Activated B cell treated with CpG ODN at 0.5 μM for 24 hours (primary cell): ENCODE results near the gene TMCO6. TPM values are rescaled to one million over a fixed set of nuclear protein-coding genes. Genes with fewer than 3 reads are reported as not detected.
"Not testable (repeated sequence)": the region's sequence is repeated elsewhere in the genome, so short reads cannot be mapped to it uniquely, and the experiment has no call there.

Source experiments
- ATAC-seq: fragments of 200-7000 bp; cut with Tn5 transposase; one replicate; pipeline ENCODE4 v1.10.0; 2021; ENCODE audit warnings: low read depth, mild to moderate bottlenecking, moderate library complexity
- CTCF ChIA-PET: fragments of 350-600 bp; sonication (Branson Sonifier 250); formaldehyde crosslinking; loops from one replicate; lab custom pipeline; 2021; ENCODE audit warnings: antibody characterized with exemption; lab: Charles Lee
- POLR2A ChIA-PET: fragments of 350-600 bp; sonication (Branson Sonifier 250); formaldehyde crosslinking; loops from one replicate; lab custom pipeline; 2021; ENCODE audit warnings: antibody characterized with exemption; lab: Charles Lee
- DNase-seq: peaks from one replicate; pipeline ENCODE4 v3.0.0; 2022
- H3K27ac Mint-ChIP-seq: one replicate; pipeline ENCODE4 v1.8.0; 2020; ENCODE audit warnings: mixed read lengths
- H3K27me3 Mint-ChIP-seq: one replicate; pipeline ENCODE4 v1.8.0; 2021; ENCODE audit warnings: mixed read lengths
- H3K36me3 Mint-ChIP-seq: one replicate; pipeline ENCODE4 v1.8.0; 2021; ENCODE audit warnings: low read depth, mixed read lengths
- H3K4me1 Mint-ChIP-seq: one replicate; pipeline ENCODE4 v1.8.0; 2021; ENCODE audit warnings: mixed read lengths
- H3K4me3 Mint-ChIP-seq: one replicate; pipeline ENCODE4 v1.8.0; 2020; ENCODE audit warnings: mild to moderate bottlenecking, mixed read lengths
- H3K9me3 Mint-ChIP-seq: one replicate; pipeline ENCODE4 v1.8.0; 2020; ENCODE audit warnings: mixed read lengths
- intact Hi-C: fragments of 100-400 bp; cut with micrococcal nuclease; formaldehyde crosslinking; loops from one replicate; pipeline ENCODE4 v1.15.1; 2024
- total RNA-seq: library from RNA; stranded (reverse); gene quantifications from 2 replicates; pipeline ENCODE4 v1.2.3, GENCODE V29; 2022
- TF ChIP-seq, protein P1 (sequence below): fragments of 200-600 bp; IDR thresholded peaks from one replicate; pipeline ENCODE4 v1.8.0; 2022; ENCODE audit warnings: antibody characterized with exemption, mild to moderate bottlenecking

TMCO6 gene
- total RNA-seq, 1 donor from 2014 or later: 23.3 TPM

DNA sequence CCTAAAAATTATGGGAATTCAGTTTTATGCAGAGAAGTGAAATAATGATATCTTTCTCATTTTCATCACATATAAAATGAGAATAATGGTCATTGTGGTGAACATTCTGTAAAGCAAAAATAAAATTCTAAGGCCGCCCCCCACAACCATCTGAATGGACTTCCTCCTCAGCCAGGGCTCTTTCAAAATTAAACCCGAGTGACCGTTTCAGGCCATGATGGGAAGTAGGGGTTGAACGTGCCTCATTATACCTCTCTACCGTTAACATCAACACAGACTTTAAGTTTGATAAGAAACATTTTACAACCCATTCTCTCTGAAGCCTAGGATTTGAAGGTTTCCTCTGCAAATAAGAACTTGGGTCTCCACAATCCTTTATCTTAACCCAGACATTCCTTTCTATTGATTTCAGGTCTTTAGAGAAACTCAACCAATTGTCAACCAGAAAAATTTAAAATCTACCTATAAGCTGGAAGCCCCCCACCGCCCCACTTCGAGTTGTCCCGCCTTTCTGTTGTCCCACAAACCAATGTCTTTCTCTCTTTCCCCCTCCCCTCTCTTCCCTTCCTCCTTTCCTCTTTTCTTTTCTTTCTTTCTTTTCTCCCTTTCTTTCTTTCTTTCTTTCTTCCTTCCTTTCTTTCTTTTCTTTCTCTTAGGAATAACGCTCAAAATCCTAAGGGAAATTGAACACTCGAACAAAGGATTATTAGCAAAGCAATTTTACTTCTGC is 1.7 kb upstream of the TMCO6 start:
- ChIA-PET CTCF (no interaction called here), POLR2A (interaction anchor here (2.7 kb wide), 1 partner anchor 90 kb away, joined by 16 read pairs; the partner anchor contains the start of gene EIF4EBP3)
- Mint-ChIP-seq H3K36me3 (peaks cover 9% of the 10 kb centered on the region), H3K27ac (no peak overlapping the region), H3K9me3 (no peaks in the 10 kb centered on the region), H3K27me3 (peaks cover 5% of the 10 kb centered on the region), H3K4me1 (peaks cover 41% of the 10 kb centered on the region), H3K4me3 (no peak overlapping the region)
- ATAC-seq (no peak), DNase-seq (no peak)
- intact Hi-C loops: loop anchor here (2.0 kb wide), 5 partner anchors 61 to 393 kb away; partner anchors contain the start of gene SRA1
- TF ChIP-seq, protein P1, sequence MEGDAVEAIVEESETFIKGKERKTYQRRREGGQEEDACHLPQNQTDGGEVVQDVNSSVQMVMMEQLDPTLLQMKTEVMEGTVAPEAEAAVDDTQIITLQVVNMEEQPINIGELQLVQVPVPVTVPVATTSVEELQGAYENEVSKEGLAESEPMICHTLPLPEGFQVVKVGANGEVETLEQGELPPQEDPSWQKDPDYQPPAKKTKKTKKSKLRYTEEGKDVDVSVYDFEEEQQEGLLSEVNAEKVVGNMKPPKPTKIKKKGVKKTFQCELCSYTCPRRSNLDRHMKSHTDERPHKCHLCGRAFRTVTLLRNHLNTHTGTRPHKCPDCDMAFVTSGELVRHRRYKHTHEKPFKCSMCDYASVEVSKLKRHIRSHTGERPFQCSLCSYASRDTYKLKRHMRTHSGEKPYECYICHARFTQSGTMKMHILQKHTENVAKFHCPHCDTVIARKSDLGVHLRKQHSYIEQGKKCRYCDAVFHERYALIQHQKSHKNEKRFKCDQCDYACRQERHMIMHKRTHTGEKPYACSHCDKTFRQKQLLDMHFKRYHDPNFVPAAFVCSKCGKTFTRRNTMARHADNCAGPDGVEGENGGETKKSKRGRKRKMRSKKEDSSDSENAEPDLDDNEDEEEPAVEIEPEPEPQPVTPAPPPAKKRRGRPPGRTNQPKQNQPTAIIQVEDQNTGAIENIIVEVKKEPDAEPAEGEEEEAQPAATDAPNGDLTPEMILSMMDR: no peak

DNA sequence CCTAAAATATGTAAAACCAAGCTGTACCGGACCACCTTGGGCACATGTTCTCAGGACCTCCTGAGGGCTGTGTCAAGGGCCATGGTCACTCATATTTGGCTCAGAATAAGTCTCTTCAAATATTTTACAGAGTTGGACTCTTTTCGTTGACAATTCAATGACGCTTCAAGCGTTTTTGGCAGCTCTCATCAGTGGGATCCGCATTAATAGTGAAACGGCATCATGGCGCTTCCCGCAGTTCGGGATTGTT is 428 bp upstream of the TMCO6 start:
- H3K9me3 Mint-ChIP-seq, H3K27me3 Mint-ChIP-seq, DNase-seq, ATAC-seq: not testable (repeated sequence)
- H3K4me3 Mint-ChIP-seq: peak overlapping the region; percentile 92
- H3K27ac Mint-ChIP-seq: peak overlapping the region; percentile 98
- POLR2A ChIA-PET: interaction anchor here (0.7 to 2.7 kb wide), 7 partner anchors 9 to 531 kb away, joined by 3 to 17 read pairs (median 7); partner anchors contain the start of genes EIF4EBP3, HARS1, HARS2 and IK
- peaks cover 31% of the 10 kb centered on the region for H3K4me1 Mint-ChIP-seq
- intact Hi-C loops: loop anchor here (1.0 to 2.0 kb wide), 13 partner anchors 8 to 394 kb away; partner anchors contain the start of genes ANKHD1, APBB3, EIF4EBP3 and HARS1
- CTCF ChIA-PET: interaction anchor here (1.2 to 2.0 kb wide), 2 partner anchors 8 to 91 kb away, joined by 4 to 8 read pairs; partner anchors contain the start of gene EIF4EBP3
- peaks cover 19% of the 10 kb centered on the region for H3K36me3 Mint-ChIP-seq

DNA sequence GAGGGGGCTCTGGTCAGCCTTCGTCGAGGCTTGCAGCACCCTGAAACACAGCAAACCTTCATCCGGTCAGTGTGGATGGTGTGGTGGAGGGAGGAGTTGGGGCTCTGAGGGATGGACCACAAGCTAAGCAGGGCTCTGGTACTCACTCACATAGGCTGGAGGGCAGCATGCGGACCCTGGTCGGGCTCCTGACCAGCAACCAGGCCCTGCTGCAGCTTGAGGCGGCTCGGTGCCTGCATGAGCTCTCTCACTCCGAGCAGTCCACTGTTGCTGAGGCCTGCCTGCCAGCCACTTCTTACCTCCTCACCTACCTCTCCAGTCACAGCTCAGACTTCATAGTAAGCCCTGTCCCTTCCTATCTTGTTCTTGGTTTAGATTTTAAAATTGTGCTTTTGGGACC is 2.5 kb downstream of the TMCO6 start:
- ChIA-PET CTCF (interaction anchor here (1.1 kb wide), 1 partner anchor 21 kb away, joined by 3 read pairs; no protein-coding TSS in a partner anchor), POLR2A (no interaction called here)
- TF ChIP-seq, protein P1: no peak
- Mint-ChIP-seq H3K4me1 (peaks cover 32% of the 10 kb centered on the region), H3K9me3 (no peaks in the 10 kb centered on the region), H3K27me3 (no peaks in the 10 kb centered on the region), H3K4me3 (no peak overlapping the region), H3K36me3 (peaks cover 40% of the 10 kb centered on the region), H3K27ac (no peak overlapping the region)
- intact Hi-C loops: loop anchor here (10.0 kb wide), 1 partner anchor 467 kb away; the partner anchor contains the start of gene CYSTM1
- ATAC-seq (no peak), DNase-seq (no peak)

DNA sequence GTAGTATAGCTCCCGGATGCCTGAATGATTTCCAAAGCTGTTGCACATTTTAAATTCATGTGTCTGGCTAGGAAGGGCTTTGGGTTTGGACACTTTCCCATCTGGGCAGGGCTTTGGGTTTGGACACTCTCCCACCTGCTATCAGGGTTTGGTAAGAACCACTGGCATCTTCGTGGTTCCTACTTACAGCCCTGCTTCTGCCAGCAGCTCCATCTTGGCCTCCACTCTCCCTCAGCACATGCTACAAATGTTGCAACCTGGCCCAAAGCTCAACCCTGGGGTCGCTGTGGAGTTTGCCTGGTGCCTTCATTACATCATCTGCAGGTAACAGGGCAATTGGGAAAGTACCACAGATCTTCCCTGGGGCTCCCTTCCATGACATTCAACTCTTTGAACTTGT is 3.5 kb downstream of the TMCO6 start:
- H3K9me3 Mint-ChIP-seq: no peaks in the 10 kb centered on the region
- TF ChIP-seq, protein P1: no peak
- intact Hi-C loops: loop anchor here (10.0 kb wide), 1 partner anchor 468 kb away; the partner anchor contains the start of gene CYSTM1
- H3K36me3 Mint-ChIP-seq: peaks cover 45% of the 10 kb centered on the region
- ChIA-PET POLR2A (no interaction called here), CTCF (no interaction called here)
- no peaks in the 10 kb centered on the region for H3K27me3 Mint-ChIP-seq
- no peak for DNase-seq
- H3K4me1 Mint-ChIP-seq: peaks cover 40% of the 10 kb centered on the region
- no peak overlapping the region for H3K4me3 Mint-ChIP-seq
- no peak overlapping the region for H3K27ac Mint-ChIP-seq
- no peak for ATAC-seq

DNA sequence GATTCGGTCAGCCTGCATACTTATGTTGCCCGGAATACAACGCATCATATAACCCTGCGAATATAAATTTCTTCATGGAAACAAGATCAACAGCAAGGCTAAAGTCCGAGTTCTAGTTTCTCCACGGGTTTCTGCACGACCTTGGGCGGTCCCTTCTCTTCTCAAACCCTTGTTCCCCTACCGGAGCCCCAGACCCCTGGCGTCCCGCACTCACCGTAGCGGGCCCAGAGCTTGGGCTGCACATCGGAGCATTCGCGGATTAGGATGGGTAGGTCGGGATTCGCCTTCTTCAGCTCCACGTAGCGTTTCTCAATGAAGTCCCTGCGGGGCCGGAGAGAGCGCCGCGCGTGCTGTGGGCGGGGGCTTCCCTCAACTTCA is 7.8 kb downstream of the TMCO6 start:
- Mint-ChIP-seq H3K36me3 (peaks cover 75% of the 10 kb centered on the region), H3K9me3 (no peaks in the 10 kb centered on the region), H3K27ac (peak overlapping the region; percentile 98), H3K4me3 (peak overlapping the region; percentile 99), H3K27me3 (no peaks in the 10 kb centered on the region), H3K4me1 (peaks cover 38% of the 10 kb centered on the region)
- intact Hi-C loops: loop anchor here (1.0 to 10.0 kb wide), 10 partner anchors 8 to 1245 kb away; partner anchors contain the start of genes ANKHD1, APBB3, CD14 and CYSTM1
- CTCF ChIA-PET: interaction anchor here (0.9 to 2.5 kb wide), 4 partner anchors 8 to 275 kb away, joined by 3 to 12 read pairs (median 7); partner anchors contain the start of gene EIF4EBP3
- POLR2A ChIA-PET: interaction anchor here (0.6 to 3.2 kb wide), 26 partner anchors 8 to 365 kb away, joined by 3 to 43 read pairs (median 6); partner anchors contain the start of genes ANKHD1, APBB3, EIF4EBP3 and HARS1
- DNase-seq (no peak), ATAC-seq (no peak)
- TF ChIP-seq, protein P1: no peak
